Measurements from ENCODE around the gene ASPSCR1.
A peak's percentile ranks its signal among the peaks of the same experiment; 100 is the strongest.
"Not testable (repeated sequence)": the region's sequence is repeated elsewhere in the genome, so short reads cannot be mapped to it uniquely, and the experiment has no call there.

Gene ASPSCR1

GRCh38 chr17:81942167-81942553 is 35.3 kb upstream of the ASPSCR1 start:
- no peak for DNase-seq

GRCh38 chr17:81944858-81945257 is 32.6 kb upstream of the ASPSCR1 start:
- no peak for DNase-seq

- no peak for DNase-seq
Observed at GRCh38 chr17:81947189-81947588, 30.2 kb upstream of the ASPSCR1 start, which contains the start of gene MYADML2. TSS of gene MYADML2 (minus strand) at chr17:81947233. CDS start at chr17:81941741, 5,492 bp downstream.

- no peak for DNase-seq
Observed at GRCh38 chr17:81948635-81949378, 28.6 kb upstream of the ASPSCR1 start.

GRCh38 chr17:81950501-81950900 is 26.9 kb upstream of the ASPSCR1 start:
- no peak for DNase-seq

GRCh38 chr17:81951785-81952684 is 25.4 kb upstream of the ASPSCR1 start:
- DNase-seq: no peak

GRCh38 chr17:81952792-81953228 is 24.6 kb upstream of the ASPSCR1 start:
- DNase-seq: no peak

GRCh38 chr17:81953443-81953842 is 24.0 kb upstream of the ASPSCR1 start:
- DNase-seq: not testable (repeated sequence)

GRCh38 chr17:81954131-81955057 is 23.0 kb upstream of the ASPSCR1 start:
- no peak for DNase-seq

GRCh38 chr17:81955058-81955681 is 22.3 kb upstream of the ASPSCR1 start:
- DNase-seq: no peak

- no peak for DNase-seq
Observed at GRCh38 chr17:81955756-81956544, 21.5 kb upstream of the ASPSCR1 start.

GRCh38 chr17:81956607-81957589 is 20.5 kb upstream of the ASPSCR1 start:
- no peak for DNase-seq

- DNase-seq: no peak
Observed at GRCh38 chr17:81957691-81958432, 19.6 kb upstream of the ASPSCR1 start.

- DNase-seq: no peak
Observed at GRCh38 chr17:81958633-81959342, 18.6 kb upstream of the ASPSCR1 start.

GRCh38 chr17:81959362-81960129 is 17.9 kb upstream of the ASPSCR1 start:
- DNase-seq: peak; percentile 7

- DNase-seq: peak; percentile 1
Observed at GRCh38 chr17:81960130-81960958, 17.1 kb upstream of the ASPSCR1 start.

GRCh38 chr17:81961087-81961511 is 16.3 kb upstream of the ASPSCR1 start, which contains the start of gene NOTUM:
TSS of gene NOTUM (minus strand) at chr17:81961187. CDS start at chr17:81960909, 278 bp downstream.
- no peak for DNase-seq

Measured in NCI-H1105 treated with DMSO at 0.1 percent for 48 hours (cell line).